Panc1 (cell line): ENCODE data around the gene PHETA2. TPM values are rescaled to one million over a fixed set of nuclear protein-coding genes. Genes with fewer than 3 reads are reported as not detected.

Experiments used
- ATAC-seq: fragments of 200-7000 bp; cut with Tn5 transposase; 2 replicates; pipeline ENCODE4 v1.9.1; 2020; ENCODE audit warnings: mild to moderate bottlenecking, moderate library complexity
- BruUV-seq: library from RNA; stranded (reverse); fragments of 400-500 nt; replicated peaks from 2 replicates; lab custom pipeline; 2021; lab: Mats Ljungman, UMichigan
- CTCF ChIA-PET: fragments of 300-600 bp; sonication (Branson Sonifier 250); formaldehyde crosslinking; loops from one replicate; lab custom pipeline; 2022; ENCODE audit warnings: antibody characterized with exemption; lab: Charles Lee
- POLR2A ChIA-PET: fragments of 300-600 bp; sonication (Branson Sonifier 250); formaldehyde crosslinking; loops from one replicate; lab custom pipeline; 2022; ENCODE audit warnings: antibody characterized with exemption; lab: Charles Lee
- DNase-seq: peaks from one replicate; pipeline ENCODE4 v3.0.0-alpha.2; 2010; ENCODE audit warnings: low read depth, low spot score
- H3K27ac ChIP-seq: 2 replicates; pipeline ENCODE4 v1.5.1; 2011; ENCODE audit warnings: mild to moderate bottlenecking, low read length, inconsistent platforms
- H3K27me3 ChIP-seq: fragments of 200-500 bp; sonication (Bioruptor generic); 2 replicates; pipeline ENCODE4 v1.6.0; 2014; ENCODE audit warnings: low read length, inconsistent platforms; ENCODE audit not compliant: control insufficient read depth, insufficient read depth
- H3K36me3 ChIP-seq: fragments of 200-500 bp; sonication (Bioruptor generic); 2 replicates; pipeline ENCODE4 v1.5.1; 2014; ENCODE audit warnings: inconsistent platforms, mild to moderate bottlenecking, low read length, moderate library complexity; ENCODE audit not compliant: control insufficient read depth, insufficient read depth
- H3K4me1 ChIP-seq: 2 replicates; pipeline ENCODE4 v1.5.1; 2011; ENCODE audit warnings: inconsistent platforms, mild to moderate bottlenecking, low read length, moderate library complexity; ENCODE audit not compliant: control insufficient read depth, insufficient read depth
- H3K4me3 ChIP-seq, 2 experiments: 2 replicates each; pipeline ENCODE4 v1.5.1; 2011 to 2012; ENCODE audit warnings: low read depth in 2 of 2, low read length in 2 of 2, mild to moderate bottlenecking in 2 of 2, inconsistent platforms in 1 of 2, moderate library complexity in 1 of 2
- H3K9me3 ChIP-seq: fragments of 200-500 bp; sonication (Bioruptor generic); 2 replicates; pipeline ENCODE4 v1.5.1; 2014; ENCODE audit warnings: low read depth, mild to moderate bottlenecking, inconsistent platforms, low read length, moderate library complexity; ENCODE audit not compliant: control insufficient read depth, insufficient read depth
- TCF7L2 ChIP-seq: IDR thresholded peaks from 2 replicates; pipeline ENCODE4 v1.6.1; 2011; ENCODE audit warnings: mild to moderate bottlenecking, low read depth, low read length, inconsistent platforms
- in situ Hi-C: cut with HindIII; loops from 2 replicates; pipeline ENCODE4 v1.10.0; 2016; ENCODE audit warnings: low sequenced_read_pairs, low pct_unique_long_range_greater_than_20kb
- intact Hi-C: fragments of 100-400 bp; cut with micrococcal nuclease; formaldehyde crosslinking; loops from one replicate; pipeline ENCODE4 v1.10.0; 2022; ENCODE audit not compliant: unreplicated experiment
- total RNA-seq: library from RNA; stranded (reverse); gene quantifications from one replicate; pipeline ENCODE4 v1.2.1, GENCODE V29; 2021; ENCODE audit not compliant: unreplicated experiment
- TF ChIP-seq, protein P1 (sequence below): fragments of 450-650 bp; IDR thresholded peaks from 2 replicates; pipeline ENCODE4 v1.5.1; 2017; ENCODE audit warnings: mild to moderate bottlenecking
- TF ChIP-seq, protein P2 (sequence below), 2 experiments: IDR thresholded peaks; 2 replicates each; pipeline ENCODE4 v1.6.1; 2011 to 2012; ENCODE audit warnings: low read depth in 2 of 2, control low read depth in 1 of 2, low read length in 1 of 2, mild to moderate bottlenecking in 1 of 2, moderate library complexity in 1 of 2; ENCODE audit not compliant: insufficient read depth in 1 of 2

The PHETA2 gene
- total RNA-seq, 1 experiment from 2014 or later: 1.3 TPM

DNA sequence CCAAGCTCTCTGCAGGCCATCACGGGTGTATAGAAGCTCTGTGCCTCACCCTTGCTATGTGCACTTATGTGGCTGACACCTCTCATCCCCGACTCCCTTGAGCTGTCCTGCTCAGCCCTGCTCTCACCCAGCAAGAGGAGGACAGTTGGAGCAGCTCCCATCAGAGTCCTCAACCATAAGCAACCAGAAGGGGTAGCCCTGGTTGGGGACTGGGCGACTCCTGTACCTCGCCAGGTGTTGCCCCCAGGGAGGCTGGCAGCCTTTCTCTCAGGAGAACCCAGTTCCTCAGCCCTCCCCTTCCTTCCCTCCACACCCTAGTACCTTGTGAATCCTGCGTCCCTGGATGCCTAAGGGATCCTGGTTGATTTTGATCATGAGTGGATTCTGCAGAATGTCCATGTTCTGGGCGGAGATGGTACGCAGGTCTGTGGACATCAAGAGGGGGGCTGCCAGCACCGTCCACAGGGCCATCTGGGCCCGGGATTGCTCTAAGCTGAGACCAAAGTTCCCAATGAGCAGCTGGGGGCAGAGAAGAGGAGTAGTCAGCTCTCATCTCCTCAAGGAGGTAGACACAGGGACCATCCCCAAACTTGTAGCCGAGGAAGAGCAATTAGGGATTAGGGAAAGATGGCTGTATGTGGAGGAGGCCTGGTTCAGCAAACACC is 11.4 kb upstream of the PHETA2 start:
- in situ Hi-C loops (no loop called here), intact Hi-C loops (no loop called here)
- no peaks in the 10 kb centered on the region for H3K36me3 ChIP-seq
- no peak for DNase-seq
- CTCF ChIA-PET: interaction anchor here (0.6 kb wide), 1 partner anchor 239 kb away, joined by 6 read pairs; no protein-coding TSS in a partner anchor
- no peak for ATAC-seq
- no peaks in the 10 kb centered on the region for H3K4me1 ChIP-seq
- H3K9me3 ChIP-seq: 0 out of 2 replicates have a peak, but pooled peaks cover 3% of the 10 kb centered on the region
- no TSS peak for BruUV-seq
- H3K27ac ChIP-seq: no peak overlapping the region
- POLR2A ChIA-PET: no interaction called here
- TF ChIP-seq, protein P1, sequence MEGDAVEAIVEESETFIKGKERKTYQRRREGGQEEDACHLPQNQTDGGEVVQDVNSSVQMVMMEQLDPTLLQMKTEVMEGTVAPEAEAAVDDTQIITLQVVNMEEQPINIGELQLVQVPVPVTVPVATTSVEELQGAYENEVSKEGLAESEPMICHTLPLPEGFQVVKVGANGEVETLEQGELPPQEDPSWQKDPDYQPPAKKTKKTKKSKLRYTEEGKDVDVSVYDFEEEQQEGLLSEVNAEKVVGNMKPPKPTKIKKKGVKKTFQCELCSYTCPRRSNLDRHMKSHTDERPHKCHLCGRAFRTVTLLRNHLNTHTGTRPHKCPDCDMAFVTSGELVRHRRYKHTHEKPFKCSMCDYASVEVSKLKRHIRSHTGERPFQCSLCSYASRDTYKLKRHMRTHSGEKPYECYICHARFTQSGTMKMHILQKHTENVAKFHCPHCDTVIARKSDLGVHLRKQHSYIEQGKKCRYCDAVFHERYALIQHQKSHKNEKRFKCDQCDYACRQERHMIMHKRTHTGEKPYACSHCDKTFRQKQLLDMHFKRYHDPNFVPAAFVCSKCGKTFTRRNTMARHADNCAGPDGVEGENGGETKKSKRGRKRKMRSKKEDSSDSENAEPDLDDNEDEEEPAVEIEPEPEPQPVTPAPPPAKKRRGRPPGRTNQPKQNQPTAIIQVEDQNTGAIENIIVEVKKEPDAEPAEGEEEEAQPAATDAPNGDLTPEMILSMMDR: no peak
- TF ChIP-seq TCF7L2: no peak
- H3K27me3 ChIP-seq: no peaks in the 10 kb centered on the region
- no peak overlapping the region for H3K4me3 ChIP-seq

DNA sequence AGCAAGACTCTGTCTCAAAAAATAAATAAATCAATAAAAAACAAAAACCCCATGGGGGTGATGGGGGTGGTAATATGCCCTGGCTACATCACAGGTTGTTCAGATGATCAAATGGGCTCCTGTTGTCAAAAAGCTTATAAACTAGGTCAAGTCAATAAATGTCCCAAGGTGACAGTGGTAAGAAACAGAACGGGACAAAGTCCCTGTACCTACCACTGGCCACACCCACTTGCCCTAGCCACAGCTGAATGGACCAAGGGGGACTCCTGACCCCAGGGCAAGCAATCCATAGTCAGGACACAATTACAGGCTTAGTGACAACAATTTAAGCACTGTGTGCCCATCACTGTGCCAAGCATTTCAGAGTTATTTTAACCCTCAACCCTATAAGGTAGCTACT is 9.4 kb upstream of the PHETA2 start:
- Histone ChIP-seq H3K9me3 (no peaks in the 10 kb centered on the region), H3K36me3 (no peaks in the 10 kb centered on the region), H3K27me3 (no peaks in the 10 kb centered on the region), H3K27ac (no peak overlapping the region), H3K4me3 (no peak overlapping the region), H3K4me1 (no peaks in the 10 kb centered on the region)
- in situ Hi-C loops: no loop called here
- BruUV-seq: no TSS peak
- DNase-seq: no peak
- TF ChIP-seq, protein P2, sequence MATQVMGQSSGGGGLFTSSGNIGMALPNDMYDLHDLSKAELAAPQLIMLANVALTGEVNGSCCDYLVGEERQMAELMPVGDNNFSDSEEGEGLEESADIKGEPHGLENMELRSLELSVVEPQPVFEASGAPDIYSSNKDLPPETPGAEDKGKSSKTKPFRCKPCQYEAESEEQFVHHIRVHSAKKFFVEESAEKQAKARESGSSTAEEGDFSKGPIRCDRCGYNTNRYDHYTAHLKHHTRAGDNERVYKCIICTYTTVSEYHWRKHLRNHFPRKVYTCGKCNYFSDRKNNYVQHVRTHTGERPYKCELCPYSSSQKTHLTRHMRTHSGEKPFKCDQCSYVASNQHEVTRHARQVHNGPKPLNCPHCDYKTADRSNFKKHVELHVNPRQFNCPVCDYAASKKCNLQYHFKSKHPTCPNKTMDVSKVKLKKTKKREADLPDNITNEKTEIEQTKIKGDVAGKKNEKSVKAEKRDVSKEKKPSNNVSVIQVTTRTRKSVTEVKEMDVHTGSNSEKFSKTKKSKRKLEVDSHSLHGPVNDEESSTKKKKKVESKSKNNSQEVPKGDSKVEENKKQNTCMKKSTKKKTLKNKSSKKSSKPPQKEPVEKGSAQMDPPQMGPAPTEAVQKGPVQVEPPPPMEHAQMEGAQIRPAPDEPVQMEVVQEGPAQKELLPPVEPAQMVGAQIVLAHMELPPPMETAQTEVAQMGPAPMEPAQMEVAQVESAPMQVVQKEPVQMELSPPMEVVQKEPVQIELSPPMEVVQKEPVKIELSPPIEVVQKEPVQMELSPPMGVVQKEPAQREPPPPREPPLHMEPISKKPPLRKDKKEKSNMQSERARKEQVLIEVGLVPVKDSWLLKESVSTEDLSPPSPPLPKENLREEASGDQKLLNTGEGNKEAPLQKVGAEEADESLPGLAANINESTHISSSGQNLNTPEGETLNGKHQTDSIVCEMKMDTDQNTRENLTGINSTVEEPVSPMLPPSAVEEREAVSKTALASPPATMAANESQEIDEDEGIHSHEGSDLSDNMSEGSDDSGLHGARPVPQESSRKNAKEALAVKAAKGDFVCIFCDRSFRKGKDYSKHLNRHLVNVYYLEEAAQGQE (IDR thresholded peaks at IDR 0.05; ENCODE audit: insufficient read depth in 1 of 2, low read depth in 2 of 2, low read length in 1 of 2): no peak
- TF ChIP-seq, protein P1: no peak
- POLR2A ChIA-PET: no interaction called here
- CTCF ChIA-PET: no interaction called here
- ATAC-seq: no peak
- intact Hi-C loops: no loop called here
